ENCODE results near the gene KCNIP2. TPM values are rescaled to one million over a fixed set of nuclear protein-coding genes. Genes with fewer than 3 reads are reported as not detected.

Gene KCNIP2
- total RNA-seq, 1 donor from 2014 or later, result not detected

DNA sequence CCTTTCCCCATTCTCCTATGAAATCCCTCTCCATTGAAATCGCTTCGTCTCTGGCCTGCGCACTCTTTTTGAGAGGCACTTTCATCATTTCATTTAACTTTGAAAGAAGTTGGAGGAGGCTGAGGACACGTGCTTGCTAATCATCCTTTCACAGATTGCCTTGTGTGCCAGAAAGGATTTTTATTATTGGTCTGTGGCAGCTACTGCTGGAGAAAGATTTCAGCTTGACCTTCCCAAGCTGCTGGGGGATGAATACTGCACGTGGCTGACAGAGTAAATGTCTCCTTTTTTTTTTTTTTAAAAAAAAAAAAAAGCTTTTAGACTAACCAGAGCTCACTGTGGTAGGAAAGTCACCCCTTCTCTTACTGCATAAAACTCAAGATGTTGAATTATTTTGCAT is 44.2 kb upstream of the KCNIP2 start:
- H3K27me3 ChIP-seq (ENCODE audit: control insufficient read depth, insufficient read depth, low read length), result no peaks in the 10 kb centered on the region
- no peak overlapping the region for H3K4me3 ChIP-seq (ENCODE audit: low read depth, low read length)
- FAIRE-seq (no peak), DNase-seq (ENCODE audit: low read depth) (no peak)
- no peaks in the 10 kb centered on the region for H3K36me3 ChIP-seq (ENCODE audit: control insufficient read depth, insufficient read depth, low read length)
- TF ChIP-seq, protein P1, sequence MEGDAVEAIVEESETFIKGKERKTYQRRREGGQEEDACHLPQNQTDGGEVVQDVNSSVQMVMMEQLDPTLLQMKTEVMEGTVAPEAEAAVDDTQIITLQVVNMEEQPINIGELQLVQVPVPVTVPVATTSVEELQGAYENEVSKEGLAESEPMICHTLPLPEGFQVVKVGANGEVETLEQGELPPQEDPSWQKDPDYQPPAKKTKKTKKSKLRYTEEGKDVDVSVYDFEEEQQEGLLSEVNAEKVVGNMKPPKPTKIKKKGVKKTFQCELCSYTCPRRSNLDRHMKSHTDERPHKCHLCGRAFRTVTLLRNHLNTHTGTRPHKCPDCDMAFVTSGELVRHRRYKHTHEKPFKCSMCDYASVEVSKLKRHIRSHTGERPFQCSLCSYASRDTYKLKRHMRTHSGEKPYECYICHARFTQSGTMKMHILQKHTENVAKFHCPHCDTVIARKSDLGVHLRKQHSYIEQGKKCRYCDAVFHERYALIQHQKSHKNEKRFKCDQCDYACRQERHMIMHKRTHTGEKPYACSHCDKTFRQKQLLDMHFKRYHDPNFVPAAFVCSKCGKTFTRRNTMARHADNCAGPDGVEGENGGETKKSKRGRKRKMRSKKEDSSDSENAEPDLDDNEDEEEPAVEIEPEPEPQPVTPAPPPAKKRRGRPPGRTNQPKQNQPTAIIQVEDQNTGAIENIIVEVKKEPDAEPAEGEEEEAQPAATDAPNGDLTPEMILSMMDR (IDR thresholded peaks at IDR 0.05; ENCODE audit: insufficient read depth, low read length, severe bottlenecking), result no peak

DNA sequence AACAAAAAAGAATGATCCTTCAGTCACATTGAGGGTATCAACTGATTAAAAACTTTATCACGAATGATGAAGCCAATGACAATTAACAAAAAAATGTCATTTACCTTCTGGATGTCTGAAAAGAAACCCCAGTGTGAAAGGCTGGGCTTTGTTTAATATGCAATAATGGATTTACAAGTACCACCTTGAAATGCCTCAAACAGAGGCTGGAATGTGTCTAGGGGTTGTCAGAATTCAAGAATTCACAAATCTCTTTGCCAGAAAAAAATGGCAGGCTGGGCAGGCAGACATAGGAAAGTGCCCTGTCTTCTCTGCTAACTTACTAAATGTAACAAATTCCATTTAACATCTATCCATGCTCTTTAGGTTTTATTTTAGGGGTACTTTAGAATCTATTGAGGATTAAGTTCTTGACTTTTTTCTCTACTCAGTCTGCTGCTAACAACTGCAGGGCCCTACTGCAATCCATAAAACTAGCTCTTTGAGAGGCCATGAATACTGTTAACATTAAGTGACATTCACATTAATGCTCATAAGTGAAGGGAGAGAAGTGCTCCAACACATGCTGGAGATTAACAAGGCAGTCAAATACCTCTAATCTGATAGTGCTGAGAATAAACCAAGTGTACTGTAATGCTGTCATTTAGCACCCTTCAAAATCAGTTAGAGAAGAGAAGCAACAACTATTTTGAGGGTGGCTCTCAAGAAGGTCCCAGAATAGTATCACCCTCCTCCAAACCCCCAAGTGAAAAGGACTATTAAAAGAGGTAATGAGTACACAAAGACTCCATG is 43.1 kb upstream of the KCNIP2 start:
- H3K27me3 ChIP-seq (ENCODE audit: control insufficient read depth, insufficient read depth, low read length), result no peaks in the 10 kb centered on the region
- TF ChIP-seq, protein P1 (IDR thresholded peaks at IDR 0.05; ENCODE audit: insufficient read depth, low read length, severe bottlenecking), result no peak
- FAIRE-seq (no peak), DNase-seq (ENCODE audit: low read depth) (no peak)
- H3K36me3 ChIP-seq (ENCODE audit: control insufficient read depth, insufficient read depth, low read length), result no peaks in the 10 kb centered on the region
- no peak overlapping the region for H3K4me3 ChIP-seq (ENCODE audit: low read depth, low read length)

DNA sequence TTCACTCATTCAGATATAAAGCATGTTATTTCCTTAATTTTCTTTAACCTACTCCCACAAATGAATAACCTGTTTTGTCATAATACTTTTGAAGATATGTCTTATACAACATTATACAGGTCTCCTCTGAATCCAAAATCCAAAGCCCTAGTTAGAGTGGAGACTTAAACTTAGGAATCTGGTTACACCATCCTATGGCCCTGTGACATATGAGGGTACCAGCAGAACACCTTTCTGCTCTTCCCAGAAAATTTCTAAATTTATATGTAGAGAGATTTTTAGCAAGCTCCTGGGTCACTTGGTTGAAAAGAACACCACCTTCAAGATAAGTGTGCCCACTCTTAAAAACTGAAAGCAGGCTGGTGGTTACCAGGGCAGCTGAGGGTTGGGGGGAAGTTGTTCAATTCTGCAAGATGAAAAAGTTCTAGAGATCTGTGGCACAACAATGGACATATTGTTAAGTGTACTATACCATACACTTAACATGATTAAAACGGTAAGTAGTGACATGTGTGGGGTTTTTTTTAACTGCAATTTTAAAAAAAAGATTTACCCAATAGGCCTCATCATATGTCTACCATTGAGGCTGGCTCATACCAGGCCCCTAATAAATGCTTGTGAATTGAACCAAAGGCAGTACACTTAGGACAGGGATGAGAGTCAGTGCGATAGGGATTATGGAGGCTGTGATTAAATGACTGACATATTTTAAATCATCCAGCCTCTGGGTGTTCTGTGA is 37.6 kb upstream of the KCNIP2 start:
- TF ChIP-seq, protein P1 (IDR thresholded peaks at IDR 0.05; ENCODE audit: insufficient read depth, low read length, severe bottlenecking), result no peak
- Histone ChIP-seq H3K27me3 (ENCODE audit: control insufficient read depth, insufficient read depth, low read length) (no peaks in the 10 kb centered on the region), H3K4me3 (ENCODE audit: low read depth, low read length) (no peak overlapping the region), H3K36me3 (ENCODE audit: control insufficient read depth, insufficient read depth, low read length) (no peaks in the 10 kb centered on the region)
- FAIRE-seq (no peak), DNase-seq (ENCODE audit: low read depth) (no peak)

DNA sequence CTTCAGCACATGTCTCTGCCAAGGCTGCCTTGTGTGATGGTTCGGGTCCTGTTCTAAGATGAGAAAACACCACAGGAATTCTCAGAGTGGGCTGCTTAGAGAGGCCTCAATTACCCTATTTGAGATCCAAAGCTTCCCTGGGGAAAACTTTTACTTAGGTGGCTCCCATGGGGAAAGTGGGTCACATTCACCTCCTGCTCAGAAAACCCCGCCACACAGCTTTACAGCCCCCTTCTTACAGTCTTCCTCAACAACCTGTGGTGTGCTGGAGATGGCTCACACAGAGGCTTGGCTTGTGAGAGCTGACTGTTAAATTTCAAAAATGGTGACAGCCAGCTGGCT is 36.6 kb upstream of the KCNIP2 start:
- no peaks in the 10 kb centered on the region for H3K27me3 ChIP-seq (ENCODE audit: control insufficient read depth, insufficient read depth, low read length)
- DNase-seq (ENCODE audit: low read depth), result no peak
- TF ChIP-seq, protein P1 (IDR thresholded peaks at IDR 0.05; ENCODE audit: insufficient read depth, low read length, severe bottlenecking), result no peak
- FAIRE-seq, result peak; percentile 87
- no peak overlapping the region for H3K4me3 ChIP-seq (ENCODE audit: low read depth, low read length)
- no peaks in the 10 kb centered on the region for H3K36me3 ChIP-seq (ENCODE audit: control insufficient read depth, insufficient read depth, low read length)

DNA sequence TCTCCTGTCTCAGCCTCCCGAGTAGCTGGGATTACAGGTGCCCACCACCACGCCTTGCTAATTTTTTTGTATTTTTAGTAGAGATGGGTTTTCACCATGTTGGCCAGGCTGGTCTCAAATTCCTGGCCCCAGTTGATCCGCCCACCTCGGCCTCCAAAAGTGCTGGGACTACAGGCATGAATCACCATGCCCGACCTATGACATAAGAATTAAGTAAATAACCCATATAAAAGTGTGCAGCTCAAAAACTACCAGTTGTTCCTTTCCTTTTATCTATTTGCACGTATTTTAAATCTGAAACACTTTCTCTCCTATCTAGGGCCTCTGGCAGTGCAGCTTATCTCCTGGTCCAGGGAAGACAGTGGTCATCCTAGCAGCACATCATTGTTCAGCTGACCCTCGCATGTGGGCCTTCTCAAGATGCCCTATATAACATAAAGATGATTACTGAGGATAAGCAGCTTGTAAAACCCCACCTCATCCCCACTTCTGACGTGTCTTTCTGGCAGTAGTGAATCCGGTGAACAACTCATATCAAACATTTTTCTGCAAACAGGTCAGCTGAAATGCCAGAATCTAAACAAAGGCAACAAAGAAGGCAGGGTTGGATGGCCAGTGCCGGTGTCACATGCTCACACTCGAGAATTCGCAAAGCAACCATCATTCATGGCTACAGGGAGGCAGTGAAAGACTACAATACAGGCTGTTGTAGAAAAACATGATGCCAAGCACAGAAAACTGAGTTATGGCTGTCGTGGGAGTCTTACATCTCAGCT is 36.0 kb upstream of the KCNIP2 start:
- Histone ChIP-seq H3K27me3 (ENCODE audit: control insufficient read depth, insufficient read depth, low read length) (no peaks in the 10 kb centered on the region), H3K4me3 (ENCODE audit: low read depth, low read length) (no peak overlapping the region), H3K36me3 (ENCODE audit: control insufficient read depth, insufficient read depth, low read length) (no peaks in the 10 kb centered on the region)
- FAIRE-seq (no peak), DNase-seq (ENCODE audit: low read depth) (peak; percentile 54)
- TF ChIP-seq, protein P1 (IDR thresholded peaks at IDR 0.05; ENCODE audit: insufficient read depth, low read length, severe bottlenecking), result no peak
